Gastrocnemius medialis (tissue), 4 donors: Measurements from ENCODE around the gene CACTIN.

Source experiments
- CTCF ChIP-seq, 5 experiments: fragments of 450-650 bp in 3 of 5; fragments of 200-600 bp in 2 of 5; sonication (generic) in 2 of 5; IDR thresholded peaks in 4 of 5; conservative IDR thresholded peaks in 1 of 5; 1 replicate in 4 of 5; 2 replicates in 1 of 5; pipeline ENCODE4 v1.5.1; 2016 to 2019; ENCODE audit warnings: antibody characterized with exemption in 5 of 5, mild to moderate bottlenecking in 3 of 5, moderate library complexity in 3 of 5
- POLR2A ChIP-seq, 2 donors: fragments of 450-650 bp; IDR thresholded peaks; one replicate each; pipeline ENCODE4 v1.6.1; 2017; ENCODE audit warnings: antibody characterized with exemption in 2 of 2, mild to moderate bottlenecking in 2 of 2, moderate library complexity in 2 of 2

DNA sequence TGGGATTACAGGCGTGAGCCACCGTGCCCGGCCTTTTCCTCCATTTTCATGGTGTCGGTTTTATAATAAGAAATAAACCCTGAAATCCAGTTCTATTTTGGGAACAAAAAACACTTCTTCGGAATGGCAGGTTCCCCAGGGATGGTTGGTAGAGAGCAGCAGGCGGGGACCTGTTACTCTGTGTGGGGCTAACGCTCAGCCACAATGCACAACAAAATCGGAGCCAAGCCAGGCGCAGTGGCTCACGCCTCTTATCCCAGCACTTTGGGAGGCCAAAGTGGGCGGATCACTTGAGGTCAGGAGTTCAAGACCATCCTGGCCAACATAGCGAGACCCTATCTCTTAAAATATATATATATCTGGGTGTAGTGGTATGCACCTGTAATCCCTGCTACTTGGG, 25.6 kb downstream of the CACTIN start:
- no peak for TF ChIP-seq CTCF (IDR thresholded peaks at IDR 0.05 in 4 of 5, conservative IDR thresholded peaks at IDR 0.05 in 1 of 5)
- no peak for TF ChIP-seq POLR2A (IDR thresholded peaks at IDR 0.05)
